ENCODE measurements around the gene NR2E1. TPM values are rescaled to one million over a fixed set of nuclear protein-coding genes. Genes with fewer than 3 reads are reported as not detected.

Gene NR2E1
- polyA plus RNA-seq, 1 of the 3 experiments (the other 2 are of a cell fraction) = not detected

- H3K79me2 ChIP-seq (ENCODE audit: insufficient read depth) = no peaks in the 10 kb centered on the region
- H3K27ac ChIP-seq (ENCODE audit: low read depth in 2 of 2, low read length in 1 of 2) = no peak overlapping the region
- no peaks in the 10 kb centered on the region for H3K4me1 ChIP-seq (ENCODE audit: control insufficient read depth in 1 of 2, insufficient read depth in 2 of 2, low read depth in 1 of 2, low read length in 1 of 2)
- no peak overlapping the region for H2AFZ ChIP-seq (ENCODE audit: low read depth)
- no peaks in the 10 kb centered on the region for H3K9me3 ChIP-seq
- no peaks in the 10 kb centered on the region for H3K27me3 ChIP-seq (ENCODE audit: insufficient read depth)
- POLR2A ChIA-PET = no interaction called here
- DNase-seq = no peak
- CTCF ChIA-PET = no interaction called here
- H3F3A ChIP-seq (replicated peaks; ENCODE audit: insufficient read depth) = no peaks in the 10 kb centered on the region
- no peak overlapping the region for H3K4me2 ChIP-seq
- no peaks in the 10 kb centered on the region for H3K9me2 ChIP-seq
- 92% methylated on average over 8 of the region's 8 CpGs for WGBS (ENCODE audit: low lambda C conversion rate)
- H3K9ac ChIP-seq = no peak overlapping the region
- no peaks in the 10 kb centered on the region for H3K36me3 ChIP-seq (replicated peaks in 1 of 2; ENCODE audit: control insufficient read depth in 1 of 2, insufficient read depth in 2 of 2, low read length in 1 of 2)
- H4K20me1 ChIP-seq (ENCODE audit: insufficient read depth) = no peaks in the 10 kb centered on the region
- H3K4me3 ChIP-seq (ENCODE audit: low read depth in 2 of 2, low read length in 1 of 2) = no peak overlapping the region
- TF ChIP-seq TAF1 (IDR thresholded peaks at IDR 0.05; ENCODE audit: borderline replicate concordance, low read depth, low read length) (no peak), USF1 (IDR thresholded peaks at IDR 0.05; ENCODE audit: borderline replicate concordance, low read depth) (no peak), RAD21 (IDR thresholded peaks at IDR 0.05; ENCODE audit: low read length) (no peak), PBX3 (IDR thresholded peaks at IDR 0.05) (no peak), RXRA (IDR thresholded peaks at IDR 0.05; ENCODE audit: borderline replicate concordance, low read depth) (no peak), MXI1 (IDR thresholded peaks at IDR 0.05; ENCODE audit: low read depth, low read length) (no peak), MAX (IDR thresholded peaks at IDR 0.05; ENCODE audit: low read depth) (no peak), REST (IDR thresholded peaks at IDR 0.05; ENCODE audit: low read depth, low read length) (no peak), TCF12 (IDR thresholded peaks at IDR 0.05) (no peak), NFIC (IDR thresholded peaks at IDR 0.05; ENCODE audit: borderline replicate concordance) (no peak), FOXM1 (IDR thresholded peaks at IDR 0.05; ENCODE audit: low read depth) (no peak), FOSL2 (IDR thresholded peaks at IDR 0.05; ENCODE audit: borderline replicate concordance, low read depth) (no peak), SIN3A (IDR thresholded peaks at IDR 0.05; ENCODE audit: borderline replicate concordance, low read depth, low read length) (no peak), RFX5 (IDR thresholded peaks at IDR 0.05; ENCODE audit: low read length) (no peak)
These were observed 28.7 kb downstream of the NR2E1 start for GRCh38 chr6:108194503-108194902.
